Activated CD8-positive, alpha-beta T cell treated with anti-CD3 and anti-CD28 coated beads for 36 hours (primary cell): ENCODE results near the gene CDC42BPB. TPM values are rescaled to one million over a fixed set of nuclear protein-coding genes. Genes with fewer than 3 reads are reported as not detected.

Experiments used
- ATAC-seq: fragments of 200-7000 bp; cut with Tn5 transposase; one replicate; pipeline ENCODE4 v1.10.0; 2021; ENCODE audit warnings: mild to moderate bottlenecking, moderate library complexity
- CTCF ChIA-PET: fragments of 350-600 bp; sonication (Branson Sonifier 250); formaldehyde crosslinking; loops from one replicate; lab custom pipeline; 2021; ENCODE audit warnings: antibody characterized with exemption; lab: Charles Lee
- POLR2A ChIA-PET: fragments of 350-600 bp; sonication (Branson Sonifier 250); formaldehyde crosslinking; loops from one replicate; lab custom pipeline; 2021; ENCODE audit warnings: antibody characterized with exemption; lab: Charles Lee
- DNase-seq: peaks from one replicate; pipeline ENCODE4 v3.0.0-alpha.2; 2020
- H3K27ac Mint-ChIP-seq: one replicate; pipeline ENCODE4 v1.8.0; 2021; ENCODE audit warnings: mild to moderate bottlenecking, mixed read lengths
- H3K27me3 Mint-ChIP-seq: one replicate; pipeline ENCODE4 v1.8.0; 2021; ENCODE audit warnings: mixed read lengths
- H3K36me3 Mint-ChIP-seq: one replicate; pipeline ENCODE4 v1.8.0; 2021; ENCODE audit warnings: low read depth, mixed read lengths
- H3K4me1 Mint-ChIP-seq: one replicate; pipeline ENCODE4 v1.8.0; 2021; ENCODE audit warnings: low read depth, mixed read lengths
- H3K4me3 Mint-ChIP-seq: one replicate; pipeline ENCODE4 v1.8.0; 2021; ENCODE audit warnings: mild to moderate bottlenecking, moderate library complexity, mixed read lengths
- H3K9me3 Mint-ChIP-seq: one replicate; pipeline ENCODE4 v1.8.0; 2021; ENCODE audit warnings: mixed read lengths
- intact Hi-C: fragments of 100-400 bp; cut with micrococcal nuclease; formaldehyde crosslinking; loops from one replicate; pipeline ENCODE4 v1.10.0; 2022
- total RNA-seq, 2 experiments: library from RNA; stranded (reverse); gene quantifications; one replicate each; pipeline ENCODE4 v1.2.3, GENCODE V29; 2021
- TF ChIP-seq, protein P1 (sequence below): fragments of 200-600 bp; IDR thresholded peaks from one replicate; pipeline ENCODE4 v1.8.0; 2022; ENCODE audit warnings: antibody characterized with exemption, mild to moderate bottlenecking

The CDC42BPB gene
- total RNA-seq, 2 experiments from 2014 or later = 0.72 to 0.96 TPM

DNA sequence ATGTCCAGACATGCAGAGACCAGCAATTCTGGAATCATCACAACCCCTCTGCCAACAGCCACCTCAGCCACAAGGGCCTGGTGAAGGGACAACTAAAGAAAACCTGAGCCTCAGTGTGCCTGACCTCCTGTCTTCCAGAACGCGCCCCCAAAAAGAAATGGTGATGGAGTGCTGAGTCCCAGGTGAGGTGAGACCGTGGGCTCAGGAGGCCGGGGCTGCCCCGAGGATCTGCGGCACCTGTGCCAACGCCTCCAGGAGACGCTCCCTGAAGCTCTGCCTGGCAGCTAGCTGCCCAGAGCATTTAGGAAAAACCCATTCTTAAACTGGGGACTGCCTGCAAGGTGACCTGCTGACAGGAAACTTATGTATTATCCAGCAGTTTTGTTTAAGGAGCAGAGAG lies 51.2 kb downstream of the CDC42BPB start:
- Mint-ChIP-seq H3K4me1 (no peaks in the 10 kb centered on the region), H3K9me3 (no peaks in the 10 kb centered on the region), H3K27me3 (no peaks in the 10 kb centered on the region), H3K27ac (no peak overlapping the region), H3K36me3 (no peaks in the 10 kb centered on the region), H3K4me3 (no peak overlapping the region)
- POLR2A ChIA-PET = no interaction called here
- DNase-seq (no peak), ATAC-seq (no peak)
- intact Hi-C loops = no loop called here
- TF ChIP-seq, protein P1, sequence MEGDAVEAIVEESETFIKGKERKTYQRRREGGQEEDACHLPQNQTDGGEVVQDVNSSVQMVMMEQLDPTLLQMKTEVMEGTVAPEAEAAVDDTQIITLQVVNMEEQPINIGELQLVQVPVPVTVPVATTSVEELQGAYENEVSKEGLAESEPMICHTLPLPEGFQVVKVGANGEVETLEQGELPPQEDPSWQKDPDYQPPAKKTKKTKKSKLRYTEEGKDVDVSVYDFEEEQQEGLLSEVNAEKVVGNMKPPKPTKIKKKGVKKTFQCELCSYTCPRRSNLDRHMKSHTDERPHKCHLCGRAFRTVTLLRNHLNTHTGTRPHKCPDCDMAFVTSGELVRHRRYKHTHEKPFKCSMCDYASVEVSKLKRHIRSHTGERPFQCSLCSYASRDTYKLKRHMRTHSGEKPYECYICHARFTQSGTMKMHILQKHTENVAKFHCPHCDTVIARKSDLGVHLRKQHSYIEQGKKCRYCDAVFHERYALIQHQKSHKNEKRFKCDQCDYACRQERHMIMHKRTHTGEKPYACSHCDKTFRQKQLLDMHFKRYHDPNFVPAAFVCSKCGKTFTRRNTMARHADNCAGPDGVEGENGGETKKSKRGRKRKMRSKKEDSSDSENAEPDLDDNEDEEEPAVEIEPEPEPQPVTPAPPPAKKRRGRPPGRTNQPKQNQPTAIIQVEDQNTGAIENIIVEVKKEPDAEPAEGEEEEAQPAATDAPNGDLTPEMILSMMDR = no peak
- CTCF ChIA-PET = no interaction called here

DNA sequence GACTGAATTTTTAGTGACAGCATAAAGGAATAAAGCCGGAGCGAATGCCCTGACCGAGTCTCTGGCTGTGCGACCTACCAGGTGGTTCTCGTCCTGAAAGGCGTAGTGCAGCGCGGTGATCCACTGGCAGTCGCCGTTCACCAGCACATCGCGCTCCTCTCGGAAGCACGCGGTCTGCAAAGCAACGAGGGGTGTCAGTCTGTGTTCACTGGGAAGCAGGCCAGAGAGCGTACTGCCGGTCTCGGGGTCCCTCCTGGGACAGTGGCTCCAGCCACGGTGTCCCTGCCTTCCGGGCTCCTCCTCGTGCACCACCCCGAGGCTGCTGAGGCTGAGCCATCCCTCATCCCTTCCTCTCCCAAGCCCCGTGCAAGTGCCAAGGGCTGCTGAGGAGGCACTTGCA lies 53.5 kb downstream of the CDC42BPB start:
- H3K27ac Mint-ChIP-seq = no peak overlapping the region
- POLR2A ChIA-PET = no interaction called here
- CTCF ChIA-PET = interaction anchor here (1.0 kb wide), 1 partner anchor 101 kb away, joined by 3 read pairs; no protein-coding TSS in a partner anchor
- H3K36me3 Mint-ChIP-seq = no peaks in the 10 kb centered on the region
- ATAC-seq = no peak
- TF ChIP-seq, protein P1 = no peak
- intact Hi-C loops = no loop called here
- H3K9me3 Mint-ChIP-seq = no peaks in the 10 kb centered on the region
- H3K27me3 Mint-ChIP-seq = no peaks in the 10 kb centered on the region
- no peak for DNase-seq
- no peaks in the 10 kb centered on the region for H3K4me1 Mint-ChIP-seq
- no peak overlapping the region for H3K4me3 Mint-ChIP-seq

DNA sequence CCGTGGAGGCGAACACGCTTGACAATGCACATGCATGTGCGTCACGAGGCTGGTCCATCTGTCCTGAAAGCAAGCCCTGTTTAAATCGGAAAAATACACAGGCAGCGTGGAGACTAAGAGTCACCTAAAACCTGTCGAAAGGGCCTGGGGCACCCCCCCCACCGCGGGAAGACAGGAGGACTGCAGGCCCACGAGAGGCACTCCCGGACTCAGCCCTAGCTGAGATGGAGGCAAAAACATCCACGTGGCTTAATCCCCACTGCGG lies 54.1 kb downstream of the CDC42BPB start:
- H3K4me3 Mint-ChIP-seq = no peak overlapping the region
- no peaks in the 10 kb centered on the region for H3K9me3 Mint-ChIP-seq
- H3K4me1 Mint-ChIP-seq = no peaks in the 10 kb centered on the region
- TF ChIP-seq, protein P1 = no peak
- CTCF ChIA-PET = interaction anchor here (1.0 to 1.5 kb wide), 2 partner anchors 102 to 309 kb away, joined by 3 read pairs; no protein-coding TSS in a partner anchor
- intact Hi-C loops = no loop called here
- ATAC-seq (no peak), DNase-seq (no peak)
- no peaks in the 10 kb centered on the region for H3K27me3 Mint-ChIP-seq
- POLR2A ChIA-PET = no interaction called here
- H3K27ac Mint-ChIP-seq = no peak overlapping the region
- H3K36me3 Mint-ChIP-seq = no peaks in the 10 kb centered on the region

DNA sequence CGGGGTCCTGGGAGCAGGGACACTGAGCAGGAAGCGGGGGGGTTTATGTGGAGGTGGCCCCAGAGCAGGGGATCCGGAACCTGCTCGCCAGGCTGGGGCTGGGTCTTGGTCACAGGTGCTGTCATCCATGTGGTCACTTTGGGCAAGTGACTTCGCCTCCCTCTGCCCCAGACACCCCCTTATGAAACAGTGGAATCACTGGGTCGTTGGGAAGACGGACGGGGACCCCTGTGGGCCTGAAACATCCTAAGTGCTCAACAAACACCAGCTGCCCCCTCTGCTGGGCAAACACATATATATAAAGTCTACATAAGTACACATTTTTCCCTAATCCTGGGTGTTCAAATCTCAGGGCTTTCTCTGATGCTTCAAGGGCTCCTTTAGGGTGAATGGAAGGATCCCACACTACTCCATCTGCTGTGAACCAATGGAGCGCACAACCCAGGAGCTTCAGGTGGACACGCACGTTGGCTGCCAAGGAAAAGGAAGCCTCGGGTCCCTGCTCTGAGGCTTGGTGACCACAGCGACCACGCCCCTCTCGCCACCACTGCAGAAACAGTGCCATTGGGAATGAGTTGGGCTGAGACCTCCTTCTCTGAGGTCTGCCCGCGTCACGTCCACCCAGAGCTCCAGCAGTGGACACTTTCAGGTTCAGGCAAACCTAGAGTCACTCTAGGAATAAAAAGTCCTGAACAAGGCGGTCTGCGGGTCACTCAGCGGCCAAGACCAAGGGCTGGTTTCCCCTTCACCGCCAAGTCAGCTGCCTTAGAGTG lies 54.6 kb downstream of the CDC42BPB start:
- no peaks in the 10 kb centered on the region for H3K9me3 Mint-ChIP-seq
- no peaks in the 10 kb centered on the region for H3K36me3 Mint-ChIP-seq
- TF ChIP-seq, protein P1 = no peak
- H3K4me3 Mint-ChIP-seq = no peak overlapping the region
- POLR2A ChIA-PET = no interaction called here
- intact Hi-C loops = no loop called here
- H3K27me3 Mint-ChIP-seq = no peaks in the 10 kb centered on the region
- H3K4me1 Mint-ChIP-seq = no peaks in the 10 kb centered on the region
- ATAC-seq (no peak), DNase-seq (no peak)
- H3K27ac Mint-ChIP-seq = no peak overlapping the region
- CTCF ChIA-PET = interaction anchor here (1.0 to 1.5 kb wide), 2 partner anchors 102 to 308 kb away, joined by 3 read pairs; no protein-coding TSS in a partner anchor

DNA sequence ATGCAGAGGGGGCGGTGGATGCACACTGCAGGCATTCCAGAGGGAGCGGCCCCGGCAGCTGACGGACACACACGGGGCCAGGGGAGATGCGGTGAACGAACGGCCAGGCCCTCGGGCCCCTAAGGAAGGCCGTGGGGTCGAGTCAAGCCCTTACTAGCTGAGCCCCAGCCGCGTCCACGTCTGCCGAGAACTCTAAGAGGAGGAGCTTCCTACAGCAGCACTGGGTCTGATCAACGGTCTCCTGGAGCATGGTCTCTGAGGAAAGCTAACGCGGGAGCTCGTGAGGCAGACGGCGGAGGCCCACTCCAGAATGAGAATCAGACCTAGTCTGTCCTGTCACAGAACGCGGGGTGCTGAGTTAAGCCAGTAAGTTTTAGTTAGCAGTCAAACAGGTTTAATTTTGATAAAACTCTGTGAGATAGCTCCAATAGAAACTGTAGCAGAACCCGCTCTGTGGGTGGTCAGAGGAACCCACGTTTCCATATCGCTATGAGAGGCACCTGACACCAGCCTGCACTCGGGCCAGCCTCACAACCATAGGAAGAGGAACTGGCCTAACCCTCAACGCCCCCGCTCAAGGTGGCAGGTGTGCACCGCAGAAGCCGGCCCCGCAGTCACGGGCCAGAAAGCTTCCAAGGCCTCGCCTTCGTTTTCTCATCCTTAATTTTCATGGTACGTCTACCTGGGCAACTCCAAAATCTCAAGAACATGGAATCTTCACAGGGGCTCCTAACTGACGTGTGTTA lies 55.5 kb downstream of the CDC42BPB start:
- no peak for ATAC-seq
- Mint-ChIP-seq H3K27ac (no peak overlapping the region), H3K9me3 (no peaks in the 10 kb centered on the region), H3K36me3 (no peaks in the 10 kb centered on the region), H3K4me3 (no peak overlapping the region), H3K4me1 (no peaks in the 10 kb centered on the region), H3K27me3 (no peaks in the 10 kb centered on the region)
- ChIA-PET POLR2A (no interaction called here), CTCF (interaction anchor here (1.5 kb wide), 1 partner anchor 307 kb away, joined by 3 read pairs; no protein-coding TSS in a partner anchor)
- intact Hi-C loops = no loop called here
- DNase-seq = no peak
- TF ChIP-seq, protein P1 = no peak
